IMR-90 (cell line): ENCODE data around the gene PRKACB.
A peak's percentile ranks its signal among the peaks of the same experiment; 100 is the strongest.
"Not testable (repeated sequence)": the region's sequence is repeated elsewhere in the genome, so short reads cannot be mapped to it uniquely, and the experiment has no call there.

Experiments used
- BHLHE40 ChIP-seq: fragments of 150-350 bp; IDR thresholded peaks from 2 replicates; pipeline ENCODE4 v1.6.1; 2016; ENCODE audit warnings: mild to moderate bottlenecking, low read depth, low read length
- CEBPB ChIP-seq: IDR thresholded peaks from 2 replicates; pipeline ENCODE4 v1.6.1; 2012; ENCODE audit warnings: low read depth, low read length, improper control_type of control experiment
- CTCF ChIP-seq: conservative IDR thresholded peaks from 2 replicates; pipeline ENCODE4 v1.5.1; 2012; ENCODE audit warnings: mild to moderate bottlenecking, low read depth, low read length, improper control_type of control experiment
- ELK1 ChIP-seq: fragments of 150-350 bp; IDR thresholded peaks from 2 replicates; pipeline ENCODE4 v1.6.1; 2016; ENCODE audit warnings: low read depth, mild to moderate bottlenecking, low read length, moderate library complexity, borderline replicate concordance
- MAFK ChIP-seq: IDR thresholded peaks from 2 replicates; pipeline ENCODE4 v1.6.1; 2012; ENCODE audit warnings: low read depth, low read length, improper control_type of control experiment
- MXI1 ChIP-seq: IDR thresholded peaks from 2 replicates; pipeline ENCODE4 v1.6.1; 2012; ENCODE audit warnings: low read depth, mild to moderate bottlenecking, low read length, moderate library complexity, borderline replicate concordance
- POLR2A ChIP-seq: IDR thresholded peaks from 2 replicates; pipeline ENCODE4 v1.6.1; 2012; ENCODE audit warnings: mild to moderate bottlenecking, low read depth, low read length
- RFX5 ChIP-seq: IDR thresholded peaks from 2 replicates; pipeline ENCODE4 v1.8.0; 2012; ENCODE audit warnings: low read depth, mild to moderate bottlenecking, low read length, moderate library complexity
- SMC3 ChIP-seq: fragments of 150-350 bp; IDR thresholded peaks from 2 replicates; pipeline ENCODE4 v1.6.1; 2016; ENCODE audit warnings: low read depth, mild to moderate bottlenecking, antibody characterized with exemption, low read length, moderate library complexity

- TF ChIP-seq ELK1, CTCF, RFX5, POLR2A, SMC3, MXI1, BHLHE40, CEBPB: not testable (repeated sequence)
- peak; percentile 66 for TF ChIP-seq MAFK
Observed at GRCh38 chr1:84107538-84107937, 36.5 kb upstream of the PRKACB start.
